Measurements from ENCODE around the gene GNPTG. TPM values are rescaled to one million over a fixed set of nuclear protein-coding genes. Genes with fewer than 3 reads are reported as not detected.

The GNPTG gene
- total RNA-seq, 1 experiment from 2014 or later, result 21.5 TPM

DNA sequence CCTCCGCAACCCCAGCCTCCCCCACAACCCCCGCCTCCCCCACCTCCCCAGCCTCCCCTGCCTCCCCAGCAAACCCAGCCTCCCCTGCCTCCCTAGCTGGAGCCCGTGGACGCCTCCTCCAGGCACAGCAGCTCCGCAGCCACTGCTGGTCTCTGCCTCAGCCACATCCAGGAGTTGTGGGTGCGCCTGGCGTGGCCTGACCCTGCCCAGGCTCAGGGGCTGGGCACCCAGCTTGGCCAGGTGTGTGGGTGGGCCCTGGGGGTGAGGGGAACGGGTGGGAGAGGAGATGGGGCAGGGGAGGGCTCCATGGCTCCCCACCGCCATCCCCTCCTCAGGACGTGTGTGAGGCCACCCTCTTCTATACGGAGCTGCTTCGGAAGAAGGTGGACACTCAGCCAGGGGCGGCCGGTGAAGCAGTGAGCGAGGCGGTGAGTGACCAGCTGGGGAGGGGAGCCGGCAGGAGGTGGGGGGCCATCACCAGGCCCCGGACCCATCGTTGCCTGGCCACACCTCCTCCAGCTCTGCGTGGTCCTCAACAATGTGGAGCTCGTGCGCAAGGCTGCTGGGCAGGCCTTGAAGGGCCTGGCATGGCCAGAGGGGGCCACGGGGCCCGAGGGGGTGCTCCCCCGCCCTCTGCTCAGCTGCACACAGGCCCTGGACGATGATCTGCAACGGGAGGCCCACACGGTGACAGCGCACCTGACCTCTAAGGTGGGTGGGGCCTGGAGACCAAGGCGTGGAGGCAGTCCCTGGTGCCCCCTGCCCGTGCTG lies 5.9 kb upstream of the GNPTG start:
- Histone ChIP-seq H3K4me3 (ENCODE audit: insufficient read depth, low read depth, low read length) (no peak overlapping the region), H3K36me3 (replicated peaks; ENCODE audit: control insufficient read depth, insufficient read depth, low read length) (peaks cover 5% of the 10 kb centered on the region), H3K27me3 (ENCODE audit: control insufficient read depth, insufficient read depth, low read length) (peaks cover 16% of the 10 kb centered on the region)
- DNase-seq, result no peak

GRCh38 chr16:1346422-1347285 lies 5.1 kb upstream of the GNPTG start:
- Histone ChIP-seq H3K36me3 (replicated peaks; ENCODE audit: control insufficient read depth, insufficient read depth, low read length) (peaks cover 5% of the 10 kb centered on the region), H3K27me3 (ENCODE audit: control insufficient read depth, insufficient read depth, low read length) (peaks cover 16% of the 10 kb centered on the region), H3K4me3 (ENCODE audit: insufficient read depth, low read depth, low read length) (no peak overlapping the region)
- DNase-seq, result no peak

- no peak overlapping the region for H3K4me3 ChIP-seq (ENCODE audit: insufficient read depth, low read depth, low read length)
- DNase-seq, result no peak
- peaks cover 12% of the 10 kb centered on the region for H3K27me3 ChIP-seq (ENCODE audit: control insufficient read depth, insufficient read depth, low read length)
- peaks cover 5% of the 10 kb centered on the region for H3K36me3 ChIP-seq (replicated peaks; ENCODE audit: control insufficient read depth, insufficient read depth, low read length)
Observed at GRCh38 chr16:1347286-1347855, 4.4 kb upstream of the GNPTG start.

DNA sequence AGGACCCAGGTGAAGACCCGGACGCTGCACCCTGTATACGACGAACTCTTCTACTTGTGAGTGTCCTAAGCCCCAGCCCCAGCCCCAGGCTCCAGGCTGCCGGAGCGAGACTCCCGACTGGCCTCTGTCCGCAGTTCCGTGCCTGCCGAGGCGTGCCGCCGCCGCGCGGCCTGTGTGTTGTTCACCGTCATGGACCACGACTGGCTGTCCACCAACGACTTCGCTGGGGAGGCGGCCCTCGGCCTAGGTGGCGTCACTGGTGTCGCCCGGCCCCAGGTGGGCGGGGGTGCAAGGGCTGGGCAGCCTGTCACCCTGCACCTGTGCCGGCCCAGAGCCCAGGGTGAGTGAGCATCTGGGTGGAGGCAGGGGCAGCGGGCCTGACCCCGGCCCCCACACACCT lies 3.8 kb upstream of the GNPTG start:
- no peak for DNase-seq
- Histone ChIP-seq H3K4me3 (ENCODE audit: insufficient read depth, low read depth, low read length) (no peak overlapping the region), H3K27me3 (ENCODE audit: control insufficient read depth, insufficient read depth, low read length) (peaks cover 10% of the 10 kb centered on the region), H3K36me3 (replicated peaks; ENCODE audit: control insufficient read depth, insufficient read depth, low read length) (peaks cover 5% of the 10 kb centered on the region)

DNA sequence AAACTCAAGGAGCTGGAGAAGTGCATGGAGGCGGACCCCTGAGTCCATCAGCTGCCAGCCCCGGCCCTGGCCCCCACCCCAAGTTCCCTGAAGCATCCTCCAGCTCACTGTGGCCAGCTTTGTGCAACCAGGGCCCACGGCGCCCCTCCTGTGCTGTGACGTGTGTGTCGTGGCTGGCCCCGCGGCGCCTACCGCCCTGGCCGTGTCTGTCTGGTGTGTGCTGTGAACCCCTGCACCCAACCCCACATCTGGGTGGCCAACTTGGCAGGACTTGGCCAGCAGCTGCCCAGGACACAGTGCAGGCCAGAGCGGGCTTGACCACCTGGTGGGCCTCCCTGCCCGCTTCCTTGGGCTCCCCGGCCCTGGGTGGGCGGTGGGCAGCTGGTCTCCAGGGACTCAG lies 3.3 kb upstream of the GNPTG start:
- DNase-seq, result no peak
- H3K27me3 ChIP-seq (ENCODE audit: control insufficient read depth, insufficient read depth, low read length), result peaks cover 8% of the 10 kb centered on the region
- peaks cover 5% of the 10 kb centered on the region for H3K36me3 ChIP-seq (replicated peaks; ENCODE audit: control insufficient read depth, insufficient read depth, low read length)
- no peak overlapping the region for H3K4me3 ChIP-seq (ENCODE audit: insufficient read depth, low read depth, low read length)

GRCh38 chr16:1348926-1349325 lies 2.8 kb upstream of the GNPTG start:
- Histone ChIP-seq H3K36me3 (replicated peaks; ENCODE audit: control insufficient read depth, insufficient read depth, low read length) (peaks cover 5% of the 10 kb centered on the region), H3K27me3 (ENCODE audit: control insufficient read depth, insufficient read depth, low read length) (peaks cover 4% of the 10 kb centered on the region; the same call in 1 of the 2 replicates), H3K4me3 (ENCODE audit: insufficient read depth, low read depth, low read length) (no peak overlapping the region)
- DNase-seq, result no peak

- no peak for DNase-seq
- H3K27me3 ChIP-seq (ENCODE audit: control insufficient read depth, insufficient read depth, low read length), result peaks cover under 1% of the 10 kb centered on the region; the same call in 1 of the 2 replicates
- peaks cover 5% of the 10 kb centered on the region for H3K36me3 ChIP-seq (replicated peaks; ENCODE audit: control insufficient read depth, insufficient read depth, low read length)
- H3K4me3 ChIP-seq (ENCODE audit: insufficient read depth, low read depth, low read length), result no peak overlapping the region
Observed at GRCh38 chr16:1349351-1349750, 2.4 kb upstream of the GNPTG start.

GRCh38 chr16:1349951-1350350 lies 1.8 kb upstream of the GNPTG start:
- Histone ChIP-seq H3K36me3 (replicated peaks; ENCODE audit: control insufficient read depth, insufficient read depth, low read length) (peaks cover 5% of the 10 kb centered on the region), H3K27me3 (ENCODE audit: control insufficient read depth, insufficient read depth, low read length) (no peaks in the 10 kb centered on the region), H3K4me3 (ENCODE audit: insufficient read depth, low read depth, low read length) (no peak overlapping the region)
- no peak for DNase-seq

- Histone ChIP-seq H3K36me3 (replicated peaks; ENCODE audit: control insufficient read depth, insufficient read depth, low read length) (peaks cover 5% of the 10 kb centered on the region), H3K4me3 (ENCODE audit: insufficient read depth, low read depth, low read length) (peak overlapping the region; percentile 87), H3K27me3 (ENCODE audit: control insufficient read depth, insufficient read depth, low read length) (no peaks in the 10 kb centered on the region)
- DNase-seq, result no peak
Observed at GRCh38 chr16:1350691-1351090, 1.0 kb upstream of the GNPTG start.

- Histone ChIP-seq H3K4me3 (ENCODE audit: insufficient read depth, low read depth, low read length) (peak overlapping the region; percentile 87), H3K36me3 (replicated peaks; ENCODE audit: control insufficient read depth, insufficient read depth, low read length) (peaks cover 5% of the 10 kb centered on the region), H3K27me3 (ENCODE audit: control insufficient read depth, insufficient read depth, low read length) (no peaks in the 10 kb centered on the region)
- DNase-seq, result no peak
Observed at GRCh38 chr16:1351215-1351581, 533 bp upstream of the GNPTG start.

DNA sequence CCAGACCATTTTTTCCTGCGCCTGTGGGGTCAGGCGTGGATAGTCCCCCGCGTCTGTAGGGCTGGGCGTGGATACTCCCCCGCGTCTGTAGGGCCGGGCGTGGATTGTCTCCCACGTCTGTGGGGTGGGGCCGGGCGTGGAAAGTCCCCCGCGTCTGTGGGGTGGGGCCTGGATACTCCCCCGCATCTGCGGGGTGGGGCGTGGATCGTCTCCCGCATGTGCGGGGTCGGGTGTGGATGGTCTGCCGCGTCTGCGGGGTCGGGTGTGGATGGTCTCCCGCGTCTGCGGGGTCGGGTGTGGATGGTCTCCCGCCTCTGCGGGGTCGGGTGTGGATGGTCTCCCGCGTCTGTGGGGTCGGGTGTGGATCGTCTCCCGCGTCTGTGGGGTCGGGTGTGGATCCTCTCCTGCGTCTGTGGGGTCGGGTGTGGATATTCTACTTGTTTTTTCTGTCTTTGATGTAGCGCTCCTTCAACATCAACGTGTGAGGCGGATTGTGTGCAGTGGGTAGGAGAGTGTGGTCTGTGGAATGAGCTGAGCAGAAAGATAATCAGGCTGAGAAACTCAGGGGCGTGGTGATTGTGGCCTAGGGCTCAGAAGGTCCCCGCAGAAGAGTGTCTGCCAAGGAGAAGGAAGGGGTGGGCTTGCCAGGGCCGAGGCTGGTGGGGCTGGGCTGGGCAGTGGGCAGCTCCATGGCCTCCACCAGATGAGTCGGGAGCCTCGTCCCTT lies 3.2 kb downstream of the GNPTG start:
- H3K27me3 ChIP-seq (ENCODE audit: control insufficient read depth, insufficient read depth, low read length), result no peaks in the 10 kb centered on the region
- H3K4me3 ChIP-seq (ENCODE audit: insufficient read depth, low read depth, low read length), result no peak overlapping the region
- H3K36me3 ChIP-seq (replicated peaks; ENCODE audit: control insufficient read depth, insufficient read depth, low read length), result 0 out of 2 replicates have a peak, but pooled peaks cover 1% of the 10 kb centered on the region
- DNase-seq, result no peak

- H3K4me3 ChIP-seq (ENCODE audit: insufficient read depth, low read depth, low read length), result no peak overlapping the region
- no peaks in the 10 kb centered on the region for H3K36me3 ChIP-seq (replicated peaks; ENCODE audit: control insufficient read depth, insufficient read depth, low read length)
- no peak for DNase-seq
- H3K27me3 ChIP-seq (ENCODE audit: control insufficient read depth, insufficient read depth, low read length), result no peaks in the 10 kb centered on the region
Observed at GRCh38 chr16:1355591-1355990, 3.9 kb downstream of the GNPTG start.

GRCh38 chr16:1356061-1356900 lies 4.5 kb downstream of the GNPTG start:
- H3K27me3 ChIP-seq (ENCODE audit: control insufficient read depth, insufficient read depth, low read length), result no peaks in the 10 kb centered on the region
- H3K4me3 ChIP-seq (ENCODE audit: insufficient read depth, low read depth, low read length), result no peak overlapping the region
- no peak for DNase-seq
- no peaks in the 10 kb centered on the region; the same call in 1 of the 2 replicates for H3K36me3 ChIP-seq (replicated peaks; ENCODE audit: control insufficient read depth, insufficient read depth, low read length)

Measured in H7 (cell line).